HG03575 (cell line): ENCODE data around the gene NPFFR1.

Experiments
- ATAC-seq: cut with Tn5 transposase; IDR thresholded peaks from one replicate; pipeline ENCODE4 v1.9.1; 2021; ENCODE audit not compliant: unreplicated experiment, insufficient number of reproducible peaks, low FRiP score; ENCODE audit errors: extremely low read depth

The NPFFR1 gene

GRCh38 chr10:70317272-70317942 is 33.6 kb upstream of the NPFFR1 start:
- no peak for ATAC-seq

GRCh38 chr10:70315815-70316214 is 32.0 kb upstream of the NPFFR1 start:
- no peak for ATAC-seq

GRCh38 chr10:70315276-70315675 is 31.5 kb upstream of the NPFFR1 start:
- no peak for ATAC-seq

- no peak for ATAC-seq
Observed at GRCh38 chr10:70312972-70313371, 29.2 kb upstream of the NPFFR1 start.

GRCh38 chr10:70312249-70312648 is 28.4 kb upstream of the NPFFR1 start:
- no peak for ATAC-seq

GRCh38 chr10:70311698-70312097 is 27.9 kb upstream of the NPFFR1 start:
- no peak for ATAC-seq

- ATAC-seq = no peak
Observed at GRCh38 chr10:70309661-70310060, 25.9 kb upstream of the NPFFR1 start.

- no peak for ATAC-seq
Observed at GRCh38 chr10:70308121-70309060, 24.6 kb upstream of the NPFFR1 start.

- ATAC-seq = no peak
Observed at GRCh38 chr10:70306886-70307520, 23.2 kb upstream of the NPFFR1 start.

- ATAC-seq = no peak
Observed at GRCh38 chr10:70306181-70306705, 22.4 kb upstream of the NPFFR1 start.

- no peak for ATAC-seq
Observed at GRCh38 chr10:70303730-70304129, 19.9 kb upstream of the NPFFR1 start.

GRCh38 chr10:70302292-70302691 is 18.5 kb upstream of the NPFFR1 start:
- ATAC-seq = no peak

- ATAC-seq = no peak
Observed at GRCh38 chr10:70300908-70301597, 17.2 kb upstream of the NPFFR1 start.

GRCh38 chr10:70300461-70300860 is 16.7 kb upstream of the NPFFR1 start:
- no peak for ATAC-seq

- ATAC-seq = no peak
Observed at GRCh38 chr10:70299876-70300275, 16.1 kb upstream of the NPFFR1 start.

- ATAC-seq = no peak
Observed at GRCh38 chr10:70298393-70298792, 14.6 kb upstream of the NPFFR1 start.

GRCh38 chr10:70297224-70297623 is 13.4 kb upstream of the NPFFR1 start:
- ATAC-seq = no peak

GRCh38 chr10:70296406-70296899 is 12.6 kb upstream of the NPFFR1 start:
- no peak for ATAC-seq

- ATAC-seq = no peak
Observed at GRCh38 chr10:70295926-70296325, 12.1 kb upstream of the NPFFR1 start.
